22Rv1 (cell line): Measurements from ENCODE around the gene CFAP54.

Source experiments
- CTCF ChIP-seq: fragments of 450-650 bp; IDR thresholded peaks from 2 replicates; pipeline ENCODE4 v1.5.1; 2017; ENCODE audit warnings: mild to moderate bottlenecking
- ZFX ChIP-seq: fragments of 450-650 bp; IDR thresholded peaks from 2 replicates; pipeline ENCODE4 v1.6.1; 2017; ENCODE audit warnings: antibody characterized with exemption, borderline replicate concordance

GRCh38 chr12:96658075-96658474 lies 168.7 kb downstream of the CFAP54 start:
- TF ChIP-seq ZFX (no peak), CTCF (peak; percentile 47)
